Osteoblast (primary cell): ENCODE measurements around the gene APCDD1. TPM values are rescaled to one million over a fixed set of nuclear protein-coding genes. Genes with fewer than 3 reads are reported as not detected.

Experiments used
- DNase-seq: peaks from one replicate; pipeline ENCODE4 v3.0.0; 2011; ENCODE audit warnings: low spot score, mixed read lengths; ENCODE audit not compliant: insufficient read length; ENCODE audit errors: missing footprints
- H2AFZ ChIP-seq: 2 replicates; pipeline ENCODE4 v1.6.0; 2011; ENCODE audit warnings: mild to moderate bottlenecking, low read length
- H3K27ac ChIP-seq: 2 replicates; pipeline ENCODE4 v1.5.1; 2011; ENCODE audit warnings: mild to moderate bottlenecking, low read depth, low read length, moderate library complexity
- H3K27me3 ChIP-seq: 2 replicates; pipeline ENCODE4 v1.6.0; 2012; ENCODE audit warnings: mild to moderate bottlenecking, control low read depth, inconsistent platforms, low read length, moderate library complexity; ENCODE audit not compliant: insufficient read depth
- H3K36me3 ChIP-seq: 2 replicates; pipeline ENCODE4 v1.5.1; 2011; ENCODE audit warnings: mild to moderate bottlenecking, low read length, control low read depth, moderate library complexity; ENCODE audit not compliant: insufficient read depth
- H3K4me1 ChIP-seq: 2 replicates; pipeline ENCODE4 v1.5.1; 2011; ENCODE audit warnings: mild to moderate bottlenecking, low read length, control low read depth, moderate library complexity; ENCODE audit not compliant: insufficient read depth
- H3K4me2 ChIP-seq: 2 replicates; pipeline ENCODE4 v1.6.0; 2011; ENCODE audit warnings: mild to moderate bottlenecking, low read length; ENCODE audit not compliant: insufficient read depth
- H3K4me3 ChIP-seq: fragments of 200-600 bp; sonication (generic); 3 replicates; pipeline ENCODE4 v1.5.1; 2012; ENCODE audit warnings: mild to moderate bottlenecking, low read length, inconsistent platforms; ENCODE audit not compliant: insufficient read depth
- H3K79me2 ChIP-seq: 2 replicates; pipeline ENCODE4 v1.6.0; 2012; ENCODE audit warnings: mild to moderate bottlenecking, low read length, control low read depth, inconsistent platforms; ENCODE audit not compliant: insufficient read depth
- H3K9me3 ChIP-seq: 2 replicates; pipeline ENCODE4 v1.5.1; 2011; ENCODE audit warnings: low read depth, low read length, control low read depth
- H4K20me1 ChIP-seq: 2 replicates; pipeline ENCODE4 v1.6.0; 2012; ENCODE audit warnings: mild to moderate bottlenecking, low read length, control low read depth; ENCODE audit not compliant: insufficient read depth
- CTCF ChIP-seq: IDR thresholded peaks from 2 replicates; pipeline ENCODE4 v1.5.1; 2011; ENCODE audit warnings: mild to moderate bottlenecking, low read depth, low read length, moderate library complexity; ENCODE audit errors: extremely low read depth
- total RNA-seq: library from RNA; depleted of rRNA; stranded (reverse); fragments of >200 nt; gene quantifications from 2 replicates; pipeline ENCODE4 v1.2.3, GENCODE V29; 2012

Gene APCDD1
- total RNA-seq, 1 donor: 3.3 TPM

DNA sequence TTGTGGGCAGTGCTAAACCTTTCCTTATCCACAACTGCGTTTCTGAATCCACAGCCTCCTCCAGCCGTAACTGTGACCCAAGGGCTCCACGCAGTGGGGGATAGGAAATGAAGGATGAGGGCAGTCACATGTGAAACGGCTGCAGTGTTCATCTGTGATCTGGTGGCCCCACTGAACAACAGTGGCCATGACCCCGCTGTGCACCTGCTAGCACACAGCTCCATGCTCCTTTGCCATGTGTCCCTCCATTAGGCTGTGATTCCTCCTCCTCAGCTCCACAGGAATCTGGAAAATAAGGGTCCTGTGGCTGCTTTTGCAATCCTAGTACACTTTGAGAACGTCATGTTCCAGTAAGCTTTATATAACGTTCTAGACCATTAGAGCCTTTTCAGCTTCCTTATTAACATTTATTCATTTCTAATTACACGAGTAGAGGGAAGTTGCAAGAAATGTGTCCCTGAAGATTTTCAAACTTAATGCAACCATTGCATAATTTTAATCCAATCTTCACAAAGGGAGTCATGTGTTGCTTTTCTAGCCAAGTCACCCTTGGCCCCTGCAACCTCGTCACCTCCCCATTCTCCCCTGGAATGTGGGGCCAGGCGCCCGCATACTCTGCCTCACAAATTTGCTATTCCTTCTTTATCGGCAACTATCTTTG, 64.3 kb downstream of the APCDD1 start:
- Histone ChIP-seq H3K4me1 (peaks cover 11% of the 10 kb centered on the region), H4K20me1 (no peaks in the 10 kb centered on the region), H2AFZ (no peak overlapping the region), H3K4me2 (peak overlapping the region; percentile 64), H3K27me3 (peaks cover 32% of the 10 kb centered on the region), H3K36me3 (no peaks in the 10 kb centered on the region), H3K4me3 (no peak overlapping the region), H3K27ac (no peak overlapping the region), H3K79me2 (no peaks in the 10 kb centered on the region), H3K9me3 (no peaks in the 10 kb centered on the region)
- peak; percentile 41 for TF ChIP-seq CTCF
- no peak for DNase-seq

DNA sequence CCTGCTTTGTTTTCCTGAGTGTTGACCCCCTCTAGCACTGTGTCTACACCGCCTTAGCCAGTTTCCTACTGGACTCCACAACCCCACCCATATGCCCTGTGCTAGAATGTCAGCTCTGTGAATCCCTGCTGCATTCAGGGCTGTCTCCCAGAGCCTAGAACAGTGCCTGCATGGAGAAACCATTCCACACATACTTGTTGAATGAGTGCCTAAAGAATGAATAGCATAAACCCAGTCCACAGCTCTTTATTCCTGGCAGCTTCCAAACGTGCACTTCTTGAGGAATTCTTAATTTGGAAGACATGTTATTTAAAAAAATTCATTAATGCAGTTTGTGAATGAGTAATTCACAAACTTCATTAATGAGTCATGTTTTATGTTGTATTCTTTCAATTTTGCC, 64.9 kb downstream of the APCDD1 start:
- H3K4me2 ChIP-seq: peak overlapping the region; percentile 64
- no peaks in the 10 kb centered on the region for H3K9me3 ChIP-seq
- H2AFZ ChIP-seq: no peak overlapping the region
- H3K27me3 ChIP-seq: peaks cover 25% of the 10 kb centered on the region
- TF ChIP-seq CTCF: no peak
- H4K20me1 ChIP-seq: no peaks in the 10 kb centered on the region
- DNase-seq: no peak
- no peak overlapping the region for H3K27ac ChIP-seq
- H3K79me2 ChIP-seq: no peaks in the 10 kb centered on the region
- peak overlapping the region; percentile 4 for H3K4me3 ChIP-seq
- no peaks in the 10 kb centered on the region for H3K36me3 ChIP-seq
- H3K4me1 ChIP-seq: peaks cover 11% of the 10 kb centered on the region

DNA sequence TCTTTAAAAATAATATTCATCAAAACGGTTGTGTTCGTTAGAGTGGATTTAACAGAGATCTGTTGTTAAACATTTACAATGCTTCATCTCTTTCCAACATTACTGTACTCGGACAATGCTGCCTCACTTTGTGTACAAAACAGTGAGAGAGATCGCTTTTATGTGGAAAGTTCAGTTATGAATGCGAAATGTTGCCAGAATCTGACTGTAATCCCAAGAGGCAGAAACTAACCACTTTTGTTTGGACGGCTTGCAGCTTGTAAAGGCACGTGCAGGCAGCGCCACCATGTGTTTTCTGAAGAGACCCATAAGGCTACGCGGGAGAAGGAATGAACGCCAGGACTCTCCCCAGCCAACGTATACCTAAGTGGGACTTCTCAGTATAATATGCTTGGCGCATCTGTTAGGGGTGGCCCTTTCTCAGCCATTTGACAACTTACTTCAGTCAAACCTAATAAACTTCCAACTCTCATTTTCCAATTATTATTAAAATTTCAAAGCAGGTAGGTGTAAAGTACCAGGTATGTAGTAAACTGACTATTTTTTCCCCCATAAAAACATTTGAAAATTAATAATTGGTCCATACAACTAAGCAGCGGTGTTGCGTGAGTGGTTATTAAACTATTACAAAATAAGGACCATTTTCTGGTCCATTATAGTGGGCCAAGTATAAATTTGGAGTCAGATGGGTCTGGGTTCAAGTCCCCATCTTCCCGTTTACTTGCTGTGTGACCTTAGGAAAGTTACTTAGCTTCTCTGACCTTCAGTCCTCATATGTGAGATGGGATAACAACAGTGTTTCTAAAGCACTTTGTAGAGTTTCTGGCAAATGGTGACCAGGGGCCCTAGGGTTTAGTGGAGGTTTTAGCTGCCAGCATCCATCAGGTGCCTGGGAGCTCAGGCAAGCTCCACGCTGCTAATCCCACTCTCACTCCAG, 65.8 kb downstream of the APCDD1 start:
- H2AFZ ChIP-seq: no peak overlapping the region
- H3K27ac ChIP-seq: no peak overlapping the region
- H3K27me3 ChIP-seq: peaks cover 22% of the 10 kb centered on the region
- peak; percentile 89 for DNase-seq
- H3K4me1 ChIP-seq: peaks cover 19% of the 10 kb centered on the region
- H3K4me3 ChIP-seq: peak overlapping the region; percentile 4
- peak overlapping the region; percentile 64 for H3K4me2 ChIP-seq
- H4K20me1 ChIP-seq: no peaks in the 10 kb centered on the region
- H3K79me2 ChIP-seq: no peaks in the 10 kb centered on the region
- H3K36me3 ChIP-seq: no peaks in the 10 kb centered on the region
- no peaks in the 10 kb centered on the region for H3K9me3 ChIP-seq
- peak; percentile 91 for TF ChIP-seq CTCF

DNA sequence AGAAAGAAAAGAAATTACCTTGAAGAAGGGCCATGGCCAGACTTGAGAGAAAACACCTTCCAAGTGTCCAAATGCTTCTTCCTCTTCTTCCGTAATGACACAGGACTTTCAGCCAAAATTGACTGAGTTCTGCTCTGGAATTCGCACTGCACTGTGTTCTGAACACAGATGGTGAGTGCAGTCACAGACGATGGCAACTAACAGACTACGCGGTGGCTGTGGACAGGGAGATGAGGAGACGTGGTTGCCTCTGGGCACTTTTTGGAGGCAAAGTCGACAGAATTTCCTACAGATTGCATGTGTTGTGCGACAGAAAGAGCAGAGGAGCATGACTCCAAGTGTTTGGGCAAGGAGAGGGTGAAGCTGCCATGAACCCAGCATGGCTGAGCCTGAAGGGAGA, 67.1 kb downstream of the APCDD1 start:
- Histone ChIP-seq H3K4me3 (no peak overlapping the region), H3K36me3 (no peaks in the 10 kb centered on the region), H3K27me3 (peaks cover 11% of the 10 kb centered on the region), H3K4me1 (peaks cover 22% of the 10 kb centered on the region), H4K20me1 (peaks cover 3% of the 10 kb centered on the region), H3K9me3 (no peaks in the 10 kb centered on the region), H3K79me2 (peaks cover 5% of the 10 kb centered on the region), H3K4me2 (no peak overlapping the region), H2AFZ (no peak overlapping the region), H3K27ac (no peak overlapping the region)
- no peak for TF ChIP-seq CTCF
- DNase-seq: no peak
